ENCODE results near the gene CRYBG1. TPM values are rescaled to one million over a fixed set of nuclear protein-coding genes. Genes with fewer than 3 reads are reported as not detected.

Gene CRYBG1, protein sequence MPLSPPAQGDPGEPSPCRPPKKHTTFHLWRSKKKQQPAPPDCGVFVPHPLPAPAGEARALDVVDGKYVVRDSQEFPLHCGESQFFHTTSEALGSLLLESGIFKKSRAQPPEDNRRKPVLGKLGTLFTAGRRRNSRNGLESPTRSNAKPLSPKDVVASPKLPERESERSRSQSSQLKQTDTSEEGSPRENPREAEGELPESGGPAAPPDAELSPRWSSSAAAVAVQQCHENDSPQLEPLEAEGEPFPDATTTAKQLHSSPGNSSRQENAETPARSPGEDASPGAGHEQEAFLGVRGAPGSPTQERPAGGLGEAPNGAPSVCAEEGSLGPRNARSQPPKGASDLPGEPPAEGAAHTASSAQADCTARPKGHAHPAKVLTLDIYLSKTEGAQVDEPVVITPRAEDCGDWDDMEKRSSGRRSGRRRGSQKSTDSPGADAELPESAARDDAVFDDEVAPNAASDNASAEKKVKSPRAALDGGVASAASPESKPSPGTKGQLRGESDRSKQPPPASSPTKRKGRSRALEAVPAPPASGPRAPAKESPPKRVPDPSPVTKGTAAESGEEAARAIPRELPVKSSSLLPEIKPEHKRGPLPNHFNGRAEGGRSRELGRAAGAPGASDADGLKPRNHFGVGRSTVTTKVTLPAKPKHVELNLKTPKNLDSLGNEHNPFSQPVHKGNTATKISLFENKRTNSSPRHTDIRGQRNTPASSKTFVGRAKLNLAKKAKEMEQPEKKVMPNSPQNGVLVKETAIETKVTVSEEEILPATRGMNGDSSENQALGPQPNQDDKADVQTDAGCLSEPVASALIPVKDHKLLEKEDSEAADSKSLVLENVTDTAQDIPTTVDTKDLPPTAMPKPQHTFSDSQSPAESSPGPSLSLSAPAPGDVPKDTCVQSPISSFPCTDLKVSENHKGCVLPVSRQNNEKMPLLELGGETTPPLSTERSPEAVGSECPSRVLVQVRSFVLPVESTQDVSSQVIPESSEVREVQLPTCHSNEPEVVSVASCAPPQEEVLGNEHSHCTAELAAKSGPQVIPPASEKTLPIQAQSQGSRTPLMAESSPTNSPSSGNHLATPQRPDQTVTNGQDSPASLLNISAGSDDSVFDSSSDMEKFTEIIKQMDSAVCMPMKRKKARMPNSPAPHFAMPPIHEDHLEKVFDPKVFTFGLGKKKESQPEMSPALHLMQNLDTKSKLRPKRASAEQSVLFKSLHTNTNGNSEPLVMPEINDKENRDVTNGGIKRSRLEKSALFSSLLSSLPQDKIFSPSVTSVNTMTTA (N-terminal part only)
- 27.5 and 27.6 TPM in 2 replicates for total RNA-seq

DNA sequence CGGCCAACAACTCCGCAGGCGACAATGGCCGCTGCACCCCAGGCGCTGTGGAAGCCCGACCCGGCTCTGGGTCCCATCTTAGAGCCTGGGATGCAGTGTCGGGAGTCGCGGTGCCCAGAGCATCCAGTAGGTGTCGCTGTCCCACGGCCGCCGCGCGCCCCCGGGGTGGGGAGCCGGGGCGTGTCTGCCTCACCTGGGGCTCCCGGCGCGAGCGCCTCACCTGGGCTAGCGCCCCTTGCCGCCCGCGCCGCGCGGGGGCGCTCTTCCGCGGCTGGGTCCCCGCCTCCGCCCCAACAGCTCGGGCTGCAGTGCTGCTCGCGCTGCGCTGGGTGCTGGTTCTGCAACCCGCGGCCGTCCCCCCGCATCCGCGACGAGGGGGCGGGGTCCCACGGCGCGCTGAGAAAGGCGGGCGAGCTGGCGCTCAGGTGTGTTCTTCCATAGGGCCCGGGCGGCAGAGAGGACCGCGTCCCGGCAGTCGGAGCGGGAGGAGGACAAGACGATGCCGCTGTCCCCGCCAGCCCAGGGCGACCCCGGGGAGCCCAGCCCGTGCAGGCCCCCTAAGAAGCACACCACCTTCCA is at the start of gene CRYBG1:
Gene CRYBG1 (plus strand): TSS at position 308 of the 579 bp plus-strand sequence. CDS start 192 bp downstream, at position 500.
- Mint-ChIP-seq H3K27ac (no peak within 1 kb of the TSS), H3K36me3 (ENCODE audit: low read depth) (no peaks in the 10 kb centered on the region), H3K4me3 (ENCODE audit: low read depth) (peak within 1 kb of the TSS; percentile 79), H3K4me1 (ENCODE audit: low read depth) (peaks cover 9% of the 10 kb centered on the region), H3K9me3 (no peaks in the 10 kb centered on the region), H3K27me3 (ENCODE audit: low read depth) (peaks cover 50% of the 10 kb centered on the region)
- intact Hi-C loops (cut with micrococcal nuclease), result loop anchor here (10.0 kb wide), 1 partner anchor 614 kb away; the partner anchor contains the start of gene CD24
- DNase-seq (ENCODE audit: low spot score), result peak; percentile 55

DNA sequence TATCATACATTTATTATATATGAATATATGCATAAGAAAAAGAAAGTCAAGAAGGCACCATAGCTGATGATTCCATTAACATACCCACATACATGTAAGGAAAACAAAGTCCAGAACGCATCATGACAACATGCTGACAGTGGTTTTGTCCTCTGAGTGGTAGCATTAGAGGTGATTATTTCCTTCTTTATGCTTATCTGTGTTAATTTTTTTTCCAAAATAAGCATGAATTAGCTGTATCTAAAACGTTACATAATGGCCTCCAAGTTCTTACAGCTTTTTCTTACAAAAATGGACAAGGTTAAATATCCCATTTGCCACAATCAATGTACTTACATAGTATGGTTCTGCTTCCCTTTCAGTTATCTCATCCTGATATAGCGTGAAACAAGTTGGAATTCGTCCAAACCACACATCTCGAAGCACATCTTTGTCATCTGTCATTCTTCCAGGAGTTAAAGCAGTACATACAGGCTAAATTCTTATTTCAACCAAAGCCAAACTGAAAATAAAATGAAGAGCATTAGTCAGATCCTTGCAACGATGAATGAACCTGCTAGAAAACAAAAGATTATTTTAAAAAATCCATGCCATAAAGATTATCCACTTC is 44.6 kb upstream of the CRYBG1 start:
- H3K9me3 Mint-ChIP-seq, result no peaks in the 10 kb centered on the region
- no peak for DNase-seq (ENCODE audit: low spot score)
- H3K36me3 Mint-ChIP-seq (ENCODE audit: low read depth), result peaks cover 53% of the 10 kb centered on the region
- peaks cover 54% of the 10 kb centered on the region for H3K4me1 Mint-ChIP-seq (ENCODE audit: low read depth)
- H3K27me3 Mint-ChIP-seq (ENCODE audit: low read depth), result no peaks in the 10 kb centered on the region
- peak overlapping the region; percentile 42 for H3K27ac Mint-ChIP-seq
- intact Hi-C loops (cut with micrococcal nuclease), result no loop called here
- peak overlapping the region; percentile 9 for H3K4me3 Mint-ChIP-seq (ENCODE audit: low read depth)

DNA sequence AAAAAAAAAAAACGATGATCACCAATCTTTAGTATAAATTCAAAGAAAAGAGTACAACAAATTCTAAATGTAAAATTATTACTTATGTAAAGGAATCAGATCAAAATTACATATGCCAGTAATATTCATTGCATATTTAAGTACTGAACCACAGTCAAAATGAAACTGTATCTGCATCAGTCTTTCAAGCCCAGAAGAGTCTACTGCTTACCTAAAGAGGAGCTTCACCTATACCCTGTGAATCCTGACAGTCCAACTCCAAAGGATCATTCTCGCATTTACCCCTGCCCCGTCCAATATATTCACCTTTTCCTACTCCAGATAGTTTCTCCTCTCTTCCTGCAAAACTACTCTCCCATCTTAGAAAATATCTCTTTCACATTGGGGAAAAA is 44.1 kb upstream of the CRYBG1 start:
- H3K36me3 Mint-ChIP-seq (ENCODE audit: low read depth), result peaks cover 48% of the 10 kb centered on the region
- H3K4me3 Mint-ChIP-seq (ENCODE audit: low read depth), result peak overlapping the region; percentile 29
- no peaks in the 10 kb centered on the region for H3K9me3 Mint-ChIP-seq
- intact Hi-C loops (cut with micrococcal nuclease), result no loop called here
- H3K4me1 Mint-ChIP-seq (ENCODE audit: low read depth), result peaks cover 49% of the 10 kb centered on the region
- no peaks in the 10 kb centered on the region for H3K27me3 Mint-ChIP-seq (ENCODE audit: low read depth)
- DNase-seq (ENCODE audit: low spot score), result no peak
- H3K27ac Mint-ChIP-seq, result peak overlapping the region; percentile 48

DNA sequence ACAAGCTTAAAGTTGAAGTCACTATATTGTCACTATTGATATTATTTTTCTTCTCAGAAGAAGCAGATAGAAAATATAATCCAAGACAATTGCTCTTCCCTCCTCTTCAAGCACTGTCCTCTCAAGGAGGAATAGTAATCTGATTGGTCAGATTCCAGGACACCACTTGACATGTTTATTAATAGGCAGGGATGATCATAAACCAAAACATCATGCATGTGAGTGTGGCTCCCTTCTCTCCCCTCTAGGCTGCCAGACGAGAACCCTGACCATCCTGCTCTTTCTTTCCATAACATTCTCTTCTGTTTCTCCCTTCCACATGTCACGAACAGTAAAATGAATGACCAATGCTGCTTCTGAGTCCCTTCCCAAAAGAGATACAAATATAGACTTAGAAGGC is 42.5 kb upstream of the CRYBG1 start:
- Mint-ChIP-seq H3K9me3 (no peaks in the 10 kb centered on the region), H3K4me3 (ENCODE audit: low read depth) (no peak overlapping the region), H3K36me3 (ENCODE audit: low read depth) (peaks cover 42% of the 10 kb centered on the region), H3K27me3 (ENCODE audit: low read depth) (no peaks in the 10 kb centered on the region), H3K4me1 (ENCODE audit: low read depth) (peaks cover 44% of the 10 kb centered on the region), H3K27ac (no peak overlapping the region)
- intact Hi-C loops (cut with micrococcal nuclease), result no loop called here
- no peak for DNase-seq (ENCODE audit: low spot score)

DNA sequence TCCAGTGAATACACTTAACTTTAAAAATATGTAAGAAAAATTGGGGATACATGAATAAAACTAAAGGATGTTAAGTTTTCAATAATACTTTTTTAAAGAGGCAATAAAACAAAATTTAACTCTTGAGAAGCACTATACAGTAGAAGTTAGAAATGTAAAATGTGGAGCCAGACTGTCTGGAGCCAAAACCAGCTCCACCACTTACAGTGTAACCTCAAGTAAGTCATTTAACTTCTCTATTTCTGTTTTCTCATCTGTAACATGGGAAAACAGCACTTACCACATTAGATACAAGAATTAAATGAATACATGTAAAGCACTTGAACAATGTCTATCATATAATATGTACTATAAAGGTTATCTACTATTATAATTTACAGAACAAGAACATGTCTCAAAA is 41.7 kb upstream of the CRYBG1 start:
- peaks cover 41% of the 10 kb centered on the region for H3K36me3 Mint-ChIP-seq (ENCODE audit: low read depth)
- no peak for DNase-seq (ENCODE audit: low spot score)
- intact Hi-C loops (cut with micrococcal nuclease), result no loop called here
- H3K27ac Mint-ChIP-seq, result no peak overlapping the region
- H3K9me3 Mint-ChIP-seq, result no peaks in the 10 kb centered on the region
- peaks cover 45% of the 10 kb centered on the region for H3K4me1 Mint-ChIP-seq (ENCODE audit: low read depth)
- H3K4me3 Mint-ChIP-seq (ENCODE audit: low read depth), result no peak overlapping the region
- H3K27me3 Mint-ChIP-seq (ENCODE audit: low read depth), result no peaks in the 10 kb centered on the region

DNA sequence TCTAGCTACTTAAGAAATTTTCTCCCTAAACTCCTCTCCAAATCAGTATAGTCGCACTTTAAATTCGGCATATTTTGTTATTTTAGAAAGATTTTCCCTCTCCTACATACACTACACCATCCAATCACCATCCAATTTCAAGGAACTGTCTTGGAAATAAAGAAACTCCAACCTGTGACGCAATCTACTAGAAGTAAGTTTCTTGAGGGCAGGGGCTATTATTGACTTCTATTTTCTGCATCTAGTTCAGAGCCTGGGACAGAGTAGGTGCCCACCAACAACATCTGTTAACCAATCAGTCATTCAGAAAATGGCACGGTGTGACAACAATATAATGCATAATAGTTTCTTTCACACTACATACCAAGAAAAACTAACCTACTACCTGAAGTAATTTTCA is 38.6 kb upstream of the CRYBG1 start:
- no peaks in the 10 kb centered on the region for H3K9me3 Mint-ChIP-seq
- no peak overlapping the region for H3K4me3 Mint-ChIP-seq (ENCODE audit: low read depth)
- H3K27me3 Mint-ChIP-seq (ENCODE audit: low read depth), result no peaks in the 10 kb centered on the region
- DNase-seq (ENCODE audit: low spot score), result no peak
- H3K27ac Mint-ChIP-seq, result no peak overlapping the region
- H3K4me1 Mint-ChIP-seq (ENCODE audit: low read depth), result peaks cover 43% of the 10 kb centered on the region
- peaks cover 26% of the 10 kb centered on the region for H3K36me3 Mint-ChIP-seq (ENCODE audit: low read depth)
- intact Hi-C loops (cut with micrococcal nuclease), result no loop called here

DNA sequence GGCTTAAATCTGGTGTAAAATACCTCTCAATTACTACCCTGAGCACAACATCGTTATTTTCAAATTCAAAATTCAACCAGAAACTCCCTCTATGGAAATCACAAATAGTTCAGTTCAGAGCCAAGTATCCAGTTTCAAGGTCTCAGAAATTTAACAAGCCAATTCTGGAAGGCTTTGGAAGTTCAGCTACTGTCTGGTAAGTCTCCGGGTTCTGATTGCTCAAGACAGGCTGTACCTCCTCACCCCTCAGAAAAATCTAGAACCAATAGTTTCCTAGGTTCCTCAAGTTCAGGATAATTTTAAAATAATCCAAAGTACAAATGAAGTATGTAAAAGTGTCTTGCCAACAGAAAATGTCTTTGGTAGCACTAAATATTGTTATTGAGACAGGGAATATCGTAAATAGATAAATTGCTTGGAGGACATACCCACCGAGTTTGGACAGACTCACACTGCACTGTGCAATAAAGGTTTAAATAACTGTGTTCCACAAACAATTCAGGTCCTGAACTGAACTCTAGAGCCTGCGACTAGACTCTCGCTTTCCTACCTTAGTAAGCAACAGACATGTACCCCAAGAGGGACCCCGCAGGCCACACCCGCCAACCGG is 35.7 kb upstream of the CRYBG1 start:
- Mint-ChIP-seq H3K27ac (peak overlapping the region; percentile 99), H3K27me3 (ENCODE audit: low read depth) (peaks cover 16% of the 10 kb centered on the region)
- intact Hi-C loops (cut with micrococcal nuclease), result loop anchor here (5.0 kb wide), 1 partner anchor 197 kb away; no protein-coding TSS in a partner anchor

DNA sequence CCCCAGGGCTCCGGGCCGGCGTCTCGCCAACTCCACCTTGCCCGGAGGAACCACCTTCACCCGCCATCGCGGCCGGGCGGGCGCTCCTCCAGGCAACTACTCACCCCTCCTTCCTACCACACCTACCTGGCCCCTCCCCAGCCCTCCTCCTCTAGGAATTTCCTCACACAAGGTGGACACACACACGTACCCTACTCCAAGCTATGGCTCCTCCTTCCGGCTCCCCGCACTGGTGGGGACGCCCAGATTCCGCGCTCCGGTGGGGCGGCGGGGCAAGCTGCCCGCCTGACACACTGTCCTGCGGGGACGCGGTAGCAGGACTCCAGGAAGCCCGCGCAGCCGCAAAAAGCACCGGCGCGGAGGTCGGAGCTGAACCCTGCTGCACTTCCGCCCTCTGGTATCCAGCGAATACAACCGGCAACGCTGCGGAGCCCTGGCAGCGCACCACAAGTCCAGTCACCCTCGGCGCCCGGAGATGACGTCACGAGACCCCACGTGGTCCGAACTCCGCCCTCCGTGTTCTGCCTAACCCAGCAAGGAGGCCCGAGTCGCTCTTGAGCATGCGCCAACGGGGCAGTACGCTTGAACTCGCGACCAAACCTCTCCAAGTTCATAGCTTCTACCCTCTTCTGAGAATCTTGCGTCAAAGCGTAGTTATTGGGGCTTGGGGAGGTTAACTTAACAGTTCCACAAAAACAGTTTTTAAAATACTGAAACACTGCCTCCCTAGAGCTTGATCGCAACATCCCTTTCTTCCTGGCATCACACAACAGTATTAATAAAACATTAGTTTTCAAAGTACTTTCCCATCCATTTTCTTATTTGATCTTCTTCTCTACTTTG is 35.0 kb upstream of the CRYBG1 start, which contains the start of gene ATG5:
Gene ATG5 (minus strand): TSS at position 425 of the 843 bp plus-strand sequence. CDS start 9,552 bp downstream, outside the sequence.
- peaks cover 30% of the 10 kb centered on the region for H3K4me1 Mint-ChIP-seq (ENCODE audit: low read depth)
- H3K27me3 Mint-ChIP-seq (ENCODE audit: low read depth), result peaks cover 22% of the 10 kb centered on the region
- H3K27ac Mint-ChIP-seq, result peak within 1 kb of the TSS; percentile 99

More for the DNA sequence above, 35.7 kb upstream of the CRYBG1 start:
- Mint-ChIP-seq H3K9me3 (no peaks in the 10 kb centered on the region), H3K36me3 (ENCODE audit: low read depth) (peaks cover 22% of the 10 kb centered on the region), H3K4me1 (ENCODE audit: low read depth) (peaks cover 33% of the 10 kb centered on the region), H3K4me3 (ENCODE audit: low read depth) (peak overlapping the region; percentile 100)
- DNase-seq (ENCODE audit: low spot score), result no peak

DNA sequence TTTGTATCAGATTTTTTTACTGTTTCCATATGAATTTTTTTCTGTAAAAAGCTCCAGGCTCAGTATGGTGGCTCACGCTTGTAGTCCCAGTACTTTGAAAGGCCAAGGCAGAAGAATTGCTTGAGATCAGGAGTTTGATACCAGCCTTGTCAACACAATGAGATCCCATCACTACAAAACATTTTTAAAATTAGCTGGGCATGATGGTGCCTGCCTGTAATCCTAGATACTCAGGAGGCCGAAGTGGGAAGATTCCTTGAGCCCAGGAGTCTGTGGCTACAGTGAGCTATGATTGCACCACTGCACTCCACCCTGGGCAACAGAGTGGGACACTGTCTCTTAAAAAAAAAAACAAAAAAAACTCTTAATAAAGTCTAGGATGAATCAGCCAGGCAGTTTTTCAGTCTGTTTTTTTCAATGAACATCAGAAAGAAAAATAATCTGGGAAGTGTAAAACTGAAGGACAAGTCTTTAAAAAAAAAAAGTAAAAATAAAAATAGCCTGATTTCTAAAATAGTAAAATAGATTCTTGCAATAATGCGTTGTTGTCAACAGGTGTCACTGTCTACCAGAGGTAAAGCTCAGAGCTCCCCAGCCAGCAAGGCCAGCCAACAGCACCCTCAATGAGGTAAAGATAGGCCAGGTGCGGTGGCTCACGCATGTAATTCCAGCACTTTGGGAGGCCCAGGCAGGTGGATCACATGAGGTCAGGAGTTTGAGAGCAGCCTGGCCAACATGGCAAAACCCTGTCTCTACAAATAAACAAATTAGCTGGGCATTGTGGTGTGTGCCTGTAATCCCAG is 25.7 kb upstream of the CRYBG1 start:
- peak; percentile 25 for DNase-seq (ENCODE audit: low spot score)
- intact Hi-C loops (cut with micrococcal nuclease), result loop anchor here (1.0 to 5.0 kb wide), 2 partner anchors 110 to 177 kb away; no protein-coding TSS in a partner anchor
- Mint-ChIP-seq H3K27ac (no peak overlapping the region), H3K4me1 (ENCODE audit: low read depth) (peaks cover 8% of the 10 kb centered on the region), H3K4me3 (ENCODE audit: low read depth) (no peak overlapping the region), H3K36me3 (ENCODE audit: low read depth) (no peaks in the 10 kb centered on the region), H3K27me3 (ENCODE audit: low read depth) (peaks cover 29% of the 10 kb centered on the region), H3K9me3 (no peaks in the 10 kb centered on the region)

More for the DNA sequence above, 35.0 kb upstream of the CRYBG1 start, which contains the start of gene ATG5:
- Mint-ChIP-seq H3K4me3 (ENCODE audit: low read depth) (peak within 1 kb of the TSS; percentile 100), H3K36me3 (ENCODE audit: low read depth) (peaks cover 22% of the 10 kb centered on the region), H3K9me3 (no peaks in the 10 kb centered on the region)
- intact Hi-C loops (cut with micrococcal nuclease), result loop anchor here (5.0 kb wide), 1 partner anchor 197 kb away; no protein-coding TSS in a partner anchor
- DNase-seq (ENCODE audit: low spot score), result peak; percentile 100

Measured in activated T-helper 2 cell treated with anti-CD3 and anti-CD28 coated beads, Interferon-gamma antibody, Interleukin-2, Interleukin-4, amounts not matched to agents 10 μg/mL and 5 μg/mL and 100 μg/mL, durations not matched to agents 14 hours and 24 hours and 36 hours (primary cell).